Spleen (tissue), 7 donors: ENCODE data around the gene APOE.

Experiments
- CTCF ChIP-seq, 11 experiments: fragments of 200-600 bp in 7 of 11; fragments of 450-650 bp in 4 of 11; sonication (generic) in 4 of 11; IDR thresholded peaks in 8 of 11; conservative IDR thresholded peaks in 3 of 11; 1 replicate in 7 of 11; 2 replicates in 4 of 11; pipeline versions ENCODE4 v1.4.0 to v1.8.0; 2016 to 2021; ENCODE audit warnings: antibody characterized with exemption in 11 of 11, inconsistent platforms in 4 of 11, mild to moderate bottlenecking in 1 of 11
- POLR2AphosphoS5 ChIP-seq, 3 donors: sonication (generic); formaldehyde crosslinking; IDR thresholded peaks; one replicate each; pipeline ENCODE4 v1.5.1; 2017; ENCODE audit warnings: antibody characterized with exemption in 3 of 3
- donor health status: DM: no; HTN: no; CAD: no; lungs with moderate emphysema.
- donor health status: DM: no; HTN: no; CAD: no.
- donor health status: DM: no; HTN: no; CAD: no.

GRCh38 chr19:44893332-44894051 is 12.1 kb upstream of the APOE start:
- no peak for TF ChIP-seq CTCF (IDR thresholded peaks at IDR 0.05 in 8 of 11, conservative IDR thresholded peaks at IDR 0.05 in 3 of 11)
- TF ChIP-seq POLR2AphosphoS5 (IDR thresholded peaks at IDR 0.05), result no peak
